HEK293 (cell line): ENCODE data around the gene CNMD.

Experiments used
- CTCF ChIA-PET: fragments of 350-600 bp; formaldehyde crosslinking; extraction: SDS; loops from one replicate; lab custom pipeline; 2021; ENCODE audit warnings: antibody characterized with exemption; lab: Yijun Ruan, JAX
- POLR2A ChIA-PET: fragments of 300-600 bp; formaldehyde crosslinking; extraction: SDS; loops from one replicate; lab custom pipeline; 2020; ENCODE audit warnings: antibody characterized with exemption, inconsistent platforms; lab: Yijun Ruan, JAX
- H3K27ac ChIP-seq: fragments of 200-500 bp; sonication (Bioruptor generic); 2 replicates; pipeline ENCODE4 v1.5.1; 2014; ENCODE audit warnings: low read depth, low read length, control low read depth, inconsistent platforms; ENCODE audit errors: extremely low read depth
- H3K36me3 ChIP-seq, 2 experiments: fragments of 200-500 bp in 1 of 2; sonication (Bioruptor generic) in 1 of 2; 1 replicate in 1 of 2; 2 replicates in 1 of 2; pipeline ENCODE4 v1.5.1; 2014 to 2017; ENCODE audit warnings: inconsistent platforms in 2 of 2, low read length in 2 of 2; ENCODE audit not compliant: control insufficient read depth in 2 of 2, insufficient read depth in 1 of 2
- H3K4me1 ChIP-seq: fragments of 200-500 bp; sonication (Bioruptor generic); 2 replicates; pipeline ENCODE4 v1.5.1; 2014; ENCODE audit warnings: mild to moderate bottlenecking, low read length, inconsistent platforms; ENCODE audit not compliant: control insufficient read depth, insufficient read depth
- H3K4me3 ChIP-seq: 2 replicates; pipeline ENCODE4 v1.5.1; 2011; ENCODE audit warnings: low read depth, mild to moderate bottlenecking, control low read depth, low read length, moderate library complexity
- H3K9me3 ChIP-seq: fragments of 200-500 bp; sonication (Bioruptor generic); 2 replicates; pipeline ENCODE4 v1.5.1; 2014; ENCODE audit warnings: low read depth, low read length, inconsistent platforms; ENCODE audit not compliant: control insufficient read depth, insufficient read depth
- EGR2 ChIP-seq: fragments of 450-650 bp; formaldehyde crosslinking; IDR thresholded peaks from 2 replicates; pipeline ENCODE4 v1.5.1; 2016; ENCODE audit warnings: low read depth, missing biosample characterization, missing genetic modification characterization
- GLIS1 ChIP-seq: fragments of 450-650 bp; formaldehyde crosslinking; IDR thresholded peaks from 2 replicates; pipeline ENCODE4 v1.5.1; 2016; ENCODE audit warnings: missing biosample characterization, missing genetic modification characterization
- IKZF3 ChIP-seq: fragments of 450-650 bp; IDR thresholded peaks from 2 replicates; pipeline ENCODE4 v1.5.0; 2018; ENCODE audit warnings: missing biosample characterization, mild to moderate bottlenecking, missing genetic modification characterization, moderate library complexity
- PBX3 ChIP-seq: sonication (generic); formaldehyde crosslinking; IDR thresholded peaks from 2 replicates; pipeline ENCODE4 v1.8.1; 2022; ENCODE audit warnings: mild to moderate bottlenecking, moderate library complexity, missing genetic modification reagents
- PRDM10 ChIP-seq: fragments of 450-650 bp; formaldehyde crosslinking; IDR thresholded peaks from 2 replicates; pipeline ENCODE4 v1.5.1; 2016; ENCODE audit warnings: missing biosample characterization, missing genetic modification characterization
- SP7 ChIP-seq: fragments of 450-650 bp; formaldehyde crosslinking; IDR thresholded peaks from 2 replicates; pipeline ENCODE4 v1.5.1; 2016; ENCODE audit warnings: missing biosample characterization, missing genetic modification characterization
- ZFHX2 ChIP-seq: fragments of 450-650 bp; formaldehyde crosslinking; conservative IDR thresholded peaks from 2 replicates; pipeline ENCODE4 v1.5.1; 2016; ENCODE audit warnings: missing biosample characterization, missing genetic modification characterization
- ZIC2 ChIP-seq: fragments of 450-650 bp; formaldehyde crosslinking; IDR thresholded peaks from 2 replicates; pipeline ENCODE4 v1.5.1; 2016; ENCODE audit warnings: missing biosample characterization, missing genetic modification characterization
- ZNF10 ChIP-seq: fragments of 450-650 bp; formaldehyde crosslinking; IDR thresholded peaks from 2 replicates; pipeline ENCODE4 v1.5.1; 2017; ENCODE audit warnings: missing biosample characterization, missing genetic modification characterization
- ZNF292 ChIP-seq: fragments of 450-650 bp; formaldehyde crosslinking; IDR thresholded peaks from 2 replicates; pipeline ENCODE4 v1.5.1; 2016; ENCODE audit warnings: low read depth, missing biosample characterization, missing genetic modification characterization, borderline replicate concordance
- ZNF311 ChIP-seq: fragments of 450-650 bp; formaldehyde crosslinking; IDR thresholded peaks from 2 replicates; pipeline ENCODE4 v1.5.1; 2017; ENCODE audit warnings: missing biosample characterization, missing genetic modification characterization, borderline replicate concordance
- ZNF423 ChIP-seq: fragments of 450-650 bp; formaldehyde crosslinking; IDR thresholded peaks from 2 replicates; pipeline ENCODE4 v1.5.1; 2016; ENCODE audit warnings: missing biosample characterization, missing genetic modification characterization
- ZNF48 ChIP-seq: fragments of 450-650 bp; formaldehyde crosslinking; IDR thresholded peaks from 2 replicates; pipeline ENCODE4 v1.5.1; 2016; ENCODE audit warnings: missing biosample characterization, missing genetic modification characterization
- ZNF571 ChIP-seq: fragments of 450-650 bp; formaldehyde crosslinking; IDR thresholded peaks from 2 replicates; pipeline ENCODE4 v1.5.0; 2017; ENCODE audit warnings: missing biosample characterization, missing genetic modification characterization
- ZNF623 ChIP-seq: fragments of 450-650 bp; formaldehyde crosslinking; IDR thresholded peaks from 2 replicates; pipeline ENCODE4 v1.5.1; 2016; ENCODE audit warnings: missing biosample characterization, missing genetic modification characterization
- ZNF76 ChIP-seq: fragments of 450-650 bp; formaldehyde crosslinking; IDR thresholded peaks from 2 replicates; pipeline ENCODE4; 2016; ENCODE audit warnings: low read depth, missing biosample characterization, missing genetic modification characterization, borderline replicate concordance
- ZNF792 ChIP-seq: fragments of 450-650 bp; formaldehyde crosslinking; IDR thresholded peaks from 2 replicates; pipeline ENCODE4 v1.5.1; 2016; ENCODE audit warnings: missing biosample characterization, missing genetic modification characterization
- ZSCAN23 ChIP-seq: fragments of 450-650 bp; formaldehyde crosslinking; IDR thresholded peaks from 2 replicates; pipeline ENCODE4 v1.5.1; 2016; ENCODE audit warnings: missing biosample characterization, missing genetic modification characterization
- ZSCAN4 ChIP-seq: fragments of 450-650 bp; formaldehyde crosslinking; IDR thresholded peaks from 2 replicates; pipeline ENCODE4 v1.5.1; 2017; ENCODE audit warnings: missing biosample characterization, missing genetic modification characterization
- TF ChIP-seq, protein P1 (sequence below): fragments of 450-650 bp; formaldehyde crosslinking; IDR thresholded peaks from 2 replicates; pipeline ENCODE4 v1.5.1; 2016; ENCODE audit warnings: missing biosample characterization, missing genetic modification characterization
- TF ChIP-seq, protein P2 (sequence below): fragments of 450-650 bp; formaldehyde crosslinking; IDR thresholded peaks from 2 replicates; pipeline ENCODE4 v1.5.1; 2017; ENCODE audit warnings: missing biosample characterization, missing genetic modification characterization
- TF ChIP-seq, protein P3 (sequence below): fragments of 450-650 bp; formaldehyde crosslinking; IDR thresholded peaks from 2 replicates; pipeline ENCODE4 v1.5.1; 2016; ENCODE audit warnings: missing biosample characterization, missing genetic modification characterization

Gene CNMD

DNA sequence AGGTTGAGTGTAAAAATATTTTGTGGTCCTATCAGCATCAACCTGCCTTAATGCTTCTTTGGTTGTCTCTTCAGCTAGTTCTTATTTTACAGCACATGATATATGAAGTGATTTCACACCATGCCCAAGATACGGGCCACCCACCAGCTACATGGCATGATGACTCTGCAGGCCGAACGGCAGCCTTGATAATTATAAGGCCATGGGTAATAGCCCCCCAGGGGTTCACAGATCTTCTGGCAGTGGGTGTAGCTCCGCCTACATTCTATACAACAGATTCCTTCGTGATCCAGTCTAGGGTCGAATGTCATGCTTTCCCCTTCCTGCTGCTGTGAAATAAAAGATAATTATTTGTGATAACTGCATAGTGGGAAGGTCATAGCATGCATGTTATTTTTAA lies 36.1 kb downstream of the CNMD start:
- Histone ChIP-seq H3K4me1 (peaks cover 2% of the 10 kb centered on the region; the same call in 1 of the 2 replicates), H3K4me3 (no peak overlapping the region), H3K9me3 (no peaks in the 10 kb centered on the region), H3K36me3 (no peaks in the 10 kb centered on the region), H3K27ac (no peak overlapping the region)
- ChIA-PET POLR2A (interaction anchor here (0.6 kb wide), 1 partner anchor 52 kb away, joined by 3 read pairs; no protein-coding TSS in a partner anchor), CTCF (interaction anchor here (1.0 kb wide), 1 partner anchor 51 kb away, joined by 3 read pairs; the partner anchor contains the start of gene SUGT1)
- peak; percentile 52 for TF ChIP-seq ZIC2 (tag by site-specific recombination)
- no peak for TF ChIP-seq ZNF571 (tag by site-specific recombination)
- TF ChIP-seq ZFHX2 (tag by site-specific recombination): peak; percentile 85
- no peak for TF ChIP-seq ZNF311 (tag by site-specific recombination)
- TF ChIP-seq ZNF292 (tag by site-specific recombination): no peak
- TF ChIP-seq, protein P1, sequence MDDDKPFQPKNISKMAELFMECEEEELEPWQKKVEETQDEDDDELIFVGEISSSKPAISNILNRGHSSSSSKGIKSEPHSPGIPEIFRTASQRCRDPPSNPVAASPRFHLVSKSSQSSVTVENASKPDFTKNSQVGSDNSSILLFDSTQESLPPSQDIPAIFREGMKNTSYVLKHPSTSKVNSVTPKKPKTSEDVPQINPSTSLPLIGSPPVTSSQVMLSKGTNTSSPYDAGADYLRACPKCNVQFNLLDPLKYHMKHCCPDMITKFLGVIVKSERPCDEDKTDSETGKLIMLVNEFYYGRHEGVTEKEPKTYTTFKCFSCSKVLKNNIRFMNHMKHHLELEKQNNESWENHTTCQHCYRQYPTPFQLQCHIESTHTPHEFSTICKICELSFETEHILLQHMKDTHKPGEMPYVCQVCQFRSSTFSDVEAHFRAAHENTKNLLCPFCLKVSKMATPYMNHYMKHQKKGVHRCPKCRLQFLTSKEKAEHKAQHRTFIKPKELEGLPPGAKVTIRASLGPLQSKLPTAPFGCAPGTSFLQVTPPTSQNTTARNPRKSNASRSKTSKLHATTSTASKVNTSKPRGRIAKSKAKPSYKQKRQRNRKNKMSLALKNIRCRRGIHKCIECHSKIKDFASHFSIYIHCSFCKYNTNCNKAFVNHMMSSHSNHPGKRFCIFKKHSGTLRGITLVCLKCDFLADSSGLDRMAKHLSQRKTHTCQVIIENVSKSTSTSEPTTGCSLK (tag by site-specific recombination): no peak
- no peak for TF ChIP-seq ZNF10 (tag by site-specific recombination)
- TF ChIP-seq ZNF423: peak; percentile 15; the same call in 1 of the 2 replicates
- peak; percentile 75 for TF ChIP-seq SP7 (tag by site-specific recombination)
- peak; percentile 47 for TF ChIP-seq GLIS1
- no peak for TF ChIP-seq ZNF76 (tag by site-specific recombination)
- peak; percentile 63; the same call in 1 of the 2 replicates for TF ChIP-seq EGR2 (tag by site-specific recombination)

- Histone ChIP-seq H3K27ac (no peak overlapping the region), H3K4me3 (no peak overlapping the region), H3K36me3 (no peaks in the 10 kb centered on the region), H3K4me1 (peaks cover 2% of the 10 kb centered on the region; the same call in 1 of the 2 replicates), H3K9me3 (no peaks in the 10 kb centered on the region)
- ChIA-PET POLR2A (interaction anchor here (0.6 kb wide), 1 partner anchor 12 kb away, joined by 3 read pairs; no protein-coding TSS in a partner anchor), CTCF (interaction anchor here (0.6 kb wide), 1 partner anchor 145 kb away, joined by 3 read pairs; no protein-coding TSS in a partner anchor)
- TF ChIP-seq GLIS1: no peak
- TF ChIP-seq, protein P2, sequence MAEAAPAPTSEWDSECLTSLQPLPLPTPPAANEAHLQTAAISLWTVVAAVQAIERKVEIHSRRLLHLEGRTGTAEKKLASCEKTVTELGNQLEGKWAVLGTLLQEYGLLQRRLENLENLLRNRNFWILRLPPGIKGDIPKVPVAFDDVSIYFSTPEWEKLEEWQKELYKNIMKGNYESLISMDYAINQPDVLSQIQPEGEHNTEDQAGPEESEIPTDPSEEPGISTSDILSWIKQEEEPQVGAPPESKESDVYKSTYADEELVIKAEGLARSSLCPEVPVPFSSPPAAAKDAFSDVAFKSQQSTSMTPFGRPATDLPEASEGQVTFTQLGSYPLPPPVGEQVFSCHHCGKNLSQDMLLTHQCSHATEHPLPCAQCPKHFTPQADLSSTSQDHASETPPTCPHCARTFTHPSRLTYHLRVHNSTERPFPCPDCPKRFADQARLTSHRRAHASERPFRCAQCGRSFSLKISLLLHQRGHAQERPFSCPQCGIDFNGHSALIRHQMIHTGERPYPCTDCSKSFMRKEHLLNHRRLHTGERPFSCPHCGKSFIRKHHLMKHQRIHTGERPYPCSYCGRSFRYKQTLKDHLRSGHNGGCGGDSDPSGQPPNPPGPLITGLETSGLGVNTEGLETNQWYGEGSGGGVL (tag by site-specific recombination): no peak
- TF ChIP-seq, protein P3, sequence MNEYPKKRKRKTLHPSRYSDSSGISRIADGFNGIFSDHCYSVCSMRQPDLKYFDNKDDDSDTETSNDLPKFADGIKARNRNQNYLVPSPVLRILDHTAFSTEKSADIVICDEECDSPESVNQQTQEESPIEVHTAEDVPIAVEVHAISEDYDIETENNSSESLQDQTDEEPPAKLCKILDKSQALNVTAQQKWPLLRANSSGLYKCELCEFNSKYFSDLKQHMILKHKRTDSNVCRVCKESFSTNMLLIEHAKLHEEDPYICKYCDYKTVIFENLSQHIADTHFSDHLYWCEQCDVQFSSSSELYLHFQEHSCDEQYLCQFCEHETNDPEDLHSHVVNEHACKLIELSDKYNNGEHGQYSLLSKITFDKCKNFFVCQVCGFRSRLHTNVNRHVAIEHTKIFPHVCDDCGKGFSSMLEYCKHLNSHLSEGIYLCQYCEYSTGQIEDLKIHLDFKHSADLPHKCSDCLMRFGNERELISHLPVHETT (tag by site-specific recombination): no peak
- no peak for TF ChIP-seq PBX3
- peak; percentile 75 for TF ChIP-seq ZSCAN4
- TF ChIP-seq ZNF792: no peak
- TF ChIP-seq PRDM10 (tag by site-specific recombination): peak; percentile 40
- TF ChIP-seq ZNF48: no peak
- TF ChIP-seq ZSCAN23 (tag by site-specific recombination): no peak
- no peak for TF ChIP-seq IKZF3 (tag by site-specific recombination)
- no peak for TF ChIP-seq ZNF623
Observed at GRCh38 chr13:52701728-52702465, 37.7 kb downstream of the CNMD start.
